Measurements from ENCODE around the gene CYP17A1.
"Not testable (repeated sequence)": the region's sequence is repeated elsewhere in the genome, so short reads cannot be mapped to it uniquely, and the experiment has no call there.

- not testable (repeated sequence) for TF ChIP-seq CTCF, EP300, POLR2A (IDR thresholded peaks at IDR 0.05)
Observed at GRCh38 chr10:102820008-102820407, 17.2 kb downstream of the CYP17A1 start.

Measured in ovary (tissue), 3 donors.